ENCODE measurements around the gene DNAJA4. TPM values are rescaled to one million over a fixed set of nuclear protein-coding genes. Genes with fewer than 3 reads are reported as not detected.
A peak's percentile ranks its signal among the peaks of the same experiment; 100 is the strongest.

DNAJA4 gene
- polyA plus RNA-seq, 2 of the 4 experiments (the other 2 are of a cell fraction), result 0.05 to 0.13 TPM

GRCh38 chr15:78302579-78303312 is 38.4 kb downstream of the DNAJA4 start:
- no peak for ATAC-seq
- DNase-seq (ENCODE audit: low read depth in 1 of 2, low spot score in 1 of 2), result no peak
- no peak for FAIRE-seq
- TF ChIP-seq FOSL2 (IDR thresholded peaks at IDR 0.05), result no peak
- peak; percentile 51 for TF ChIP-seq FOSL2 (CRISPR knock-in tag; IDR thresholded peaks at IDR 0.05)
- no peak for TF ChIP-seq ZSCAN20 (CRISPR knock-in tag; IDR thresholded peaks at IDR 0.05)
- H3K4me3 ChIP-seq, result peak overlapping the region; percentile 35
- CTCF ChIA-PET, result interaction anchor here (1.1 to 19.9 kb wide), 5 partner anchors 18 to 448 kb away, joined by 3 to 571 read pairs (median 7); no protein-coding TSS in a partner anchor
- peak overlapping the region; percentile 40 to 71; a peak in 3 of 6 replicates for H3K27ac ChIP-seq
- H3K9me3 ChIP-seq, result no peaks in the 10 kb centered on the region
- peaks cover 23% of the 10 kb centered on the region for H3K4me1 ChIP-seq
- POLR2A ChIA-PET, result no interaction called here
- peak overlapping the region; percentile 74 for H3K4me2 ChIP-seq
- WGBS (ENCODE audit: missing lambda C conversion rate), result 73% methylated on average over 5 of the region's 5 CpGs

GRCh38 chr15:78304216-78305066 is 40.1 kb downstream of the DNAJA4 start:
- 87% methylated on average over 8 of the region's 9 CpGs for WGBS (ENCODE audit: missing lambda C conversion rate)
- H3K9me3 ChIP-seq, result no peaks in the 10 kb centered on the region
- peak overlapping the region in 1 of 2 experiments; percentile 71; a peak in 3 of 6 replicates for H3K27ac ChIP-seq
- CTCF ChIA-PET, result interaction anchor here (1.4 to 19.9 kb wide), 7 partner anchors 16 to 447 kb away, joined by 4 to 571 read pairs (median 7); partner anchors contain the start of gene IREB2
- peaks cover 19% of the 10 kb centered on the region for H3K4me1 ChIP-seq
- no peak for FAIRE-seq
- no peak for ATAC-seq
- 0 out of 3 replicates have a peak overlapping the region, but pooled peaks have one; percentile 74 for H3K4me2 ChIP-seq
- TF ChIP-seq E2F6 (IDR thresholded peaks at IDR 0.05; ENCODE audit: borderline replicate concordance, low read depth), result no peak
- TF ChIP-seq HMGXB4 (CRISPR knock-in tag; IDR thresholded peaks at IDR 0.05; ENCODE audit: borderline replicate concordance), result no peak
- TF ChIP-seq PHF8 (IDR thresholded peaks at IDR 0.05; ENCODE audit: borderline replicate concordance, low read depth), result no peak
- no peak for TF ChIP-seq HEYL (CRISPR knock-in tag; IDR thresholded peaks at IDR 0.05)
- no peak for TF ChIP-seq GATA3 (IDR thresholded peaks at IDR 0.05; ENCODE audit: borderline replicate concordance)
- TF ChIP-seq FOSL2 (IDR thresholded peaks at IDR 0.05), result no peak
- no peak for TF ChIP-seq FOSL2 (CRISPR knock-in tag; IDR thresholded peaks at IDR 0.05)
- TF ChIP-seq CEBPB (IDR thresholded peaks at IDR 0.05), result no peak
- POLR2A ChIA-PET, result interaction anchor here (0.6 to 1.9 kb wide), 2 partner anchors 14 to 133 kb away, joined by 3 to 6 read pairs; partner anchors contain the start of gene IREB2
- DNase-seq (ENCODE audit: low read depth in 1 of 2, low spot score in 1 of 2), result no peak
- no peak overlapping the region for H3K4me3 ChIP-seq

GRCh38 chr15:78306176-78306774 is 41.9 kb downstream of the DNAJA4 start:
- no peak overlapping the region for H3K4me3 ChIP-seq
- ATAC-seq, result no peak
- 61% methylated on average over 3 of the region's 3 CpGs for WGBS (ENCODE audit: missing lambda C conversion rate)
- CTCF ChIA-PET, result interaction anchor here (0.6 to 19.9 kb wide), 15 partner anchors 11 to 445 kb away, joined by 3 to 571 read pairs (median 5); no protein-coding TSS in a partner anchor
- TF ChIP-seq EHMT2 (IDR thresholded peaks at IDR 0.05; ENCODE audit: low read depth), result no peak
- no peak for TF ChIP-seq RNF2 (IDR thresholded peaks at IDR 0.05; ENCODE audit: borderline replicate concordance, low read depth)
- TF ChIP-seq RCOR1 (IDR thresholded peaks at IDR 0.05; ENCODE audit: low read depth, low read length), result no peak
- no peak for TF ChIP-seq RFX5 (IDR thresholded peaks at IDR 0.05)
- TF ChIP-seq BCL3 (IDR thresholded peaks at IDR 0.05), result no peak
- TF ChIP-seq BHLHE40 (IDR thresholded peaks at IDR 0.05; ENCODE audit: low read depth, low read length), result no peak
- no peak for TF ChIP-seq EHF (CRISPR knock-in tag; IDR thresholded peaks at IDR 0.05)
- TF ChIP-seq KDM1A (IDR thresholded peaks at IDR 0.05; ENCODE audit: low read depth), result no peak
- TF ChIP-seq ZSCAN20 (CRISPR knock-in tag; IDR thresholded peaks at IDR 0.05), result no peak
- TF ChIP-seq HOXB13 (CRISPR knock-in tag; IDR thresholded peaks at IDR 0.05; ENCODE audit: low read depth), result no peak
- no peak for TF ChIP-seq SREBF2 (IDR thresholded peaks at IDR 0.05)
- TF ChIP-seq POLR2AphosphoS2 (conservative IDR thresholded peaks at IDR 0.05; ENCODE audit: low read length), result no peak
- no peak for TF ChIP-seq NFE2L2 (conservative IDR thresholded peaks at IDR 0.05; ENCODE audit: low read length)
- TF ChIP-seq E2F6 (IDR thresholded peaks at IDR 0.05; ENCODE audit: borderline replicate concordance, low read depth), result no peak
- no peak for TF ChIP-seq PBX3 (IDR thresholded peaks at IDR 0.05)
- no peak for TF ChIP-seq JUNB (IDR thresholded peaks at IDR 0.05)
- no peak for TF ChIP-seq FOSL2 (IDR thresholded peaks at IDR 0.05)
- TF ChIP-seq FOSL2 (CRISPR knock-in tag; IDR thresholded peaks at IDR 0.05), result no peak
- H3K27ac ChIP-seq, result no peak overlapping the region; a peak in 1 of 6 replicates
- no peak for DNase-seq (ENCODE audit: low read depth in 1 of 2, low spot score in 1 of 2)
- no peaks in the 10 kb centered on the region for H3K9me3 ChIP-seq
- FAIRE-seq, result no peak
- POLR2A ChIA-PET, result no interaction called here
- peaks cover 15% of the 10 kb centered on the region for H3K4me1 ChIP-seq
- H3K4me2 ChIP-seq, result no peak overlapping the region

Data from A549 (cell line).